Uterus (tissue), 2 donors: Measurements from ENCODE around the gene DENND4C.

Experiments
- POLR2A ChIP-seq, 2 donors: fragments of 450-650 bp; IDR thresholded peaks; one replicate each; pipeline ENCODE4 v1.6.1; 2016; ENCODE audit warnings: antibody characterized with exemption in 2 of 2, mild to moderate bottlenecking in 1 of 2, moderate library complexity in 1 of 2
- TF ChIP-seq, protein P1 (sequence below), 4 experiments: fragments of 200-600 bp in 2 of 4; fragments of 450-650 bp in 2 of 4; sonication (generic) in 2 of 4; IDR thresholded peaks; one replicate each; pipeline ENCODE4 v1.5.1; 2016 to 2019; ENCODE audit warnings: antibody characterized with exemption in 4 of 4, mild to moderate bottlenecking in 2 of 4, moderate library complexity in 1 of 4

DNA sequence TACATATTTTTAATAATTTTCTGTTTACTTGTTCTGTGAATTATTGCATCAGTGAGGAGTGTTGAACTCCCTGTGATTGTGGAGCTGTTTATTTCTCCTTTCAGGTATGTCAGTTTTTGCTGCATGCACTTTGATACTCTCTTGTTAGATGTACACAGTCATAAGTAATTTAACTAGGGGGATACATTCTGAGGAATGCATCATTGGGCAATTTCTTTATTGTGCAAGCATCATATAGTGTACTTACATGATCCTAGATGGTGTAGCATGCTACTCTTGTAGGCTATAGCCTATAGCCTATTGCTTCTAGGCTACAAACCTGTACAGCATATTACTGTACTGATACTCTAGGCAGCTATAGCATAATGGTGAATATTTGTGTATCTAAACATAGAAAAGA, 9.5 kb downstream of the DENND4C start:
- TF ChIP-seq, protein P1, sequence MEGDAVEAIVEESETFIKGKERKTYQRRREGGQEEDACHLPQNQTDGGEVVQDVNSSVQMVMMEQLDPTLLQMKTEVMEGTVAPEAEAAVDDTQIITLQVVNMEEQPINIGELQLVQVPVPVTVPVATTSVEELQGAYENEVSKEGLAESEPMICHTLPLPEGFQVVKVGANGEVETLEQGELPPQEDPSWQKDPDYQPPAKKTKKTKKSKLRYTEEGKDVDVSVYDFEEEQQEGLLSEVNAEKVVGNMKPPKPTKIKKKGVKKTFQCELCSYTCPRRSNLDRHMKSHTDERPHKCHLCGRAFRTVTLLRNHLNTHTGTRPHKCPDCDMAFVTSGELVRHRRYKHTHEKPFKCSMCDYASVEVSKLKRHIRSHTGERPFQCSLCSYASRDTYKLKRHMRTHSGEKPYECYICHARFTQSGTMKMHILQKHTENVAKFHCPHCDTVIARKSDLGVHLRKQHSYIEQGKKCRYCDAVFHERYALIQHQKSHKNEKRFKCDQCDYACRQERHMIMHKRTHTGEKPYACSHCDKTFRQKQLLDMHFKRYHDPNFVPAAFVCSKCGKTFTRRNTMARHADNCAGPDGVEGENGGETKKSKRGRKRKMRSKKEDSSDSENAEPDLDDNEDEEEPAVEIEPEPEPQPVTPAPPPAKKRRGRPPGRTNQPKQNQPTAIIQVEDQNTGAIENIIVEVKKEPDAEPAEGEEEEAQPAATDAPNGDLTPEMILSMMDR (IDR thresholded peaks at IDR 0.05) = no peak
- no peak for TF ChIP-seq POLR2A (IDR thresholded peaks at IDR 0.05)
